Activated CD8-positive, alpha-beta memory T cell treated with anti-CD3 and anti-CD28 coated beads for 4 hours (primary cell): ENCODE data around the gene RARB.

ENCODE experiments used
- DNase-seq, 2 donors: peaks; one replicate each; pipeline ENCODE4 v3.0.0-alpha.2; 2020; ENCODE audit warnings: low read depth in 2 of 2

RARB gene

DNA sequence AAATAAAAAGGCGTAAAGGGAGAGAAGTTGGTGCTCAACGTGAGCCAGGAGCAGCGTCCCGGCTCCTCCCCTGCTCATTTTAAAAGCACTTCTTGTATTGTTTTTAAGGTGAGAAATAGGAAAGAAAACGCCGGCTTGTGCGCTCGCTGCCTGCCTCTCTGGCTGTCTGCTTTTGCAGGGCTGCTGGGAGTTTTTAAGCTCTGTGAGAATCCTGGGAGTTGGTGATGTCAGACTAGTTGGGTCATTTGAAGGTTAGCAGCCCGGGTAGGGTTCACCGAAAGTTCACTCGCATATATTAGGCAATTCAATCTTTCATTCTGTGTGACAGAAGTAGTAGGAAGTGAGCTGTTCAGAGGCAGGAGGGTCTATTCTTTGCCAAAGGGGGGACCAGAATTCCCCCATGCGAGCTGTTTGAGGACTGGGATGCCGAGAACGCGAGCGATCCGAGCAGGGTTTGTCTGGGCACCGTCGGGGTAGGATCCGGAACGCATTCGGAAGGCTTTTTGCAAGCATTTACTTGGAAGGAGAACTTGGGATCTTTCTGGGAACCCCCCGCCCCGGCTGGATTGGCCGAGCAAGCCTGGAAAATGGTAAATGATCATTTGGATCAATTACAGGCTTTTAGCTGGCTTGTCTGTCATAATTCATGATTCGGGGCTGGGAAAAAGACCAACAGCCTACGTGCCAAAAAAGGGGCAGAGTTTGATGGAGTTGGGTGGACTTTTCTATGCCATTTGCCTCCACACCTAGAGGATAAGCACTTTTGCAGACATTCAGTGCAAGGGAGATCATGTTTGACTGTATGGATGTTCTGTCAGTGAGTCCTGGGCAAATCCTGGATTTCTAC lies at the start of gene RARB:
TSS of gene RARB (plus strand) at position 322 of the 847 bp plus-strand sequence. CDS start at position 791, 469 bp downstream.
- no peak for DNase-seq

GRCh38 chr3:25378786-25379311 lies 49.2 kb upstream of the RARB start:
- DNase-seq, result no peak

DNA sequence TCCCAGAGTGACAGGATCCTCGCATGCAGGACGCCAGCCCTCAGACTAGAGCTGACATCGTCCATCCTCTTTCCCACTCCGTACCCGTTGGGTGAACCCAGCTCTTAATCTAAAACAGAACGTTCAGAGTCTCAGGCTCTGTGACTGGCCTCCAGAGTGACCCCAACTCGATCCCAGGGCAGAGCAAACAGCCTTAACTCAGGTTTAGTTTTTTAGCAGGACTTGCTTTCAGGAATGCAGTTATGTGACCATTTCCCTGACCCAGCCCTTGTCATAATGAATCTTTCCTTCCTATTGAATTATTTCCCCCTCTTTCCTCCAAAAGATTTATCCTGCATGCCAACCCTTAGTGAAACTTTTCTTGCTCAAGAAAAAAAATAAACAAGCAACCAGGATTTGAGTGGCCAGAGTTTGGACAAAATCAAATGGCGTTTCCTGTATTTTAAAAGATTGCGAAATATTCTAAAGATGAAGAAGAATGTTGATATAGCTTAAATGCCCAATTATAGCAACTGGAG lies 47.8 kb upstream of the RARB start:
- no peak for DNase-seq

DNA sequence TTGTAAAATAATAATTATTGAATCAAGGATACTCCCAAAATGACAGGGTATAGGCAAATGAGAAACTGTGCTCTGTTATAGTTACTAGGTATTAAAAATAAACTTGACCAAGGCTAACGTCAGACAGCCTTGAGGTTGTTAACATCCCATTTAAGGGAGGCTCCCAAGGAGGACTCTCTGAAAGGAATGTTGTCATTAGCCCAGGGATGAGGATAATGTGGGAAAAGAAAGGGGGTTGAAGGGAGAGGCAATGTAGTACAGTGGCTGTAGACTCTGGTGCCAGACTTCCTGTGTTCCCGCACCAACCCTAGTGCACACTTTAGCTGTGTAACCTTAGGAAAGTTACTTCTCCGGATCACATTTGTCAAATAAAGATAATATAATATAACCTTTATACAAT lies 47.0 kb upstream of the RARB start:
- DNase-seq, result no peak

DNA sequence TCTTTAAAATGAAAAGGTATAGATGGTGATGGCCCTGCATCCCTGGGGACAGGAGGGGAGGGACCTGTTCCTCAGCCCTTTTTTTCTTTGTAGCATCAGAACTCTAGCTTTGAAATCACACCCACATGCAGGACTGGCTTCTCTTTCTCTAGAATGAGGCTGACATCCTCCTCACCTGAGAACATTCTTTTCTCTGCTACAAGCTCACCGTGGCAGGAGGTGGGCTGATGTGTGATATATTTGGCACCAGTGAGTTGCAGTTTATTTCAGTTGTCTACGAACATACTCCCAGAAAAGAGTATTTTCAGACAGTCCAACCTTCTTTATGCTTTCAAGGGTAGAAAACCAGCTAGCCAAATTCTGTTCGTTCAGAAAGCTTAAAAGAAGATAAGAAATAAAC lies 43.6 kb upstream of the RARB start:
- DNase-seq, result no peak

DNA sequence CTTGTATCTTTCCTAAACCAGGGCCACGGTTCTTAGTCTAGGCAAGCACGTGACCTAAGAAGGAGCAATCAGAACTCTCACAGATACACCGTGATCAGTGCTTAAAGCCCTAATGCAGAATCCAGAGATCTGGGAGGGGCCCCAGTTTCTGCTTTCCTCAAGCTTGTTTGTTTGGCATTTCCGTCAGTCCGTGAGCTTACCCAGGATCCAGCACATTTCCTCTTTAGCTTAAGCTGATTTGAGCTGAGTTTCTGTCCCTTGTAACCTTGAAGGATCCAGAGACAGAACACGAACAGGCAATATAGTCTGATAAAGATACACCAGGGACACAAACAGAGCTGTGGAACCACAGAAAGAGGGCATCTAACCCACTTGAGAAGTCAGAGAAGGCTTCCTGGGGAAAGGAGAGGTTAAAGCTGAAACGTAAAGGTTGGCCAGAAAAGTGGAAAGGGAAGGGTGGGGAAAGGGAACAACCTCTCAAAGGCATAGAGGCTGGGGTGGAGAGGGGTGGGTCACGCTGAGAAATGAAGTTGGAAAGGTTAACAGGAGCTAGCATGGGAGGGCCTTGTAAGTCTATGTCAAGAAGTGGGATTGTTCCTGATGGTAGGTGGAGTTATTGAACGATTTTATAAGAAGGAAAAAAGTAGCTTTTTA lies 42.1 kb upstream of the RARB start:
- DNase-seq, result no peak

DNA sequence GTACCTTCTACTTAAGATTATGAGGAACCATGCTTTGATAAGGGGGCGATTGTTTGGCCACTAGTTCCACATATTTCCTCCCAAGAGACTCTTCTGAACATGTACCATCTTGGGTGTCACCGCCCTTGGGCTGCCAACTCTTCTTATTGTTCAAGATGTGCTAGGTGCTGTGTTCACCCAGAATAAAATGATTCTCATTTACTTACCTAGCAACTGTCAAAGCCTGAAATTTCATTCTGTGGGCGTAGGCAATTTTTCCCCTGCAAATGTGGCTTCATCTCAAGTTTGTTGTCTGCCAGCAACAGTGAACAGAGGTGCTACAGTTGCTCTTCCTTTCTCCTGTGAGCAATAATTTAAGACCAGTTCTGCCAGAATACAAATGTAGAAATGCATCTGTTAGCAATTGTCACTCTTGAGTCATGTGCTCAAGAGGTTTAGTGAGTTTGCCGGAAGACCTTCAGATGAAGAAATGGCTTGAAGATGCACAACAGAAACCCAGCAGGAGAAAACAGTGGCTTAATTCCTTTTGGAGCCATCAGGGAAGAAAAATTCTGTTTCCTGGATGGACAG lies 41.3 kb upstream of the RARB start:
- DNase-seq, result no peak

DNA sequence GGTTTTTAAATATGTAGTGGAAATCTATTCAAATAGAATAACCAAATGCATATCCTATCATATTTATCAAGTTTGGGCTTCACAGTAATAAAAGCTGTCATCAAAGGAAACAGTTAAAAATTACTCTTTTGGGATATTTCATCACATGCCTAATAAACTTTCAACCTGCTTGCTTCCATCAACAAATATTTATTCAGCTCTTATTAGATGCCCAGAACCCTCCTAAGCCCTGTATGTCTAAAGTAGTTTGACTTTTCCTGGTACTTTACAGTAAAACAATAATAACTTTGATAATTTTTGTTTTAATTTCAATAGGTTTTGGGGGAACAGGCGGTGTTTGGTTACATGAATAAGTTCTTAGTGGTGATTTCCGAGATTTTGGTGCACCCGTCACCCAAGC lies 37.5 kb upstream of the RARB start:
- no peak for DNase-seq

DNA sequence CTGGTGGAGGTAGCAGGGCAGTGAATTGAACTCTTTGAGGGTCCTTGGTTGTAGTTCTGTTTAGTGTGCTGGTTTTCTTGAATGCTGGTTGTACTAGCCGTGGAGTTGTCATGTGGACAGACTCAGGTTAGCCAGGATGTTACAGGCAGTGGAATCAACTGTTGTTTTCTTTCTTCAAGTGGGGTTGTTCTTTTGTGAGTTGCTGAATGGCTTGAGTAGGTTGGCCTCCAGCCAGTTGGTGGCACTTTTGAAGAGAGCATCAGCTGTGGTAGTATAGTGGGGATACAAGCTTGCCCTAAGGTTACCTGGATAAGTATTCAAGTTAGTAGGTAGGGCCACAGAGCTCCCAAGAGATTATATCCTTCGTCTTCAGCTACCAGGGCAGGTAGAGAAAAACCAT lies 31.8 kb upstream of the RARB start:
- no peak for DNase-seq

- DNase-seq, result no peak
Measured at GRCh38 chr3:25396686-25397085, 31.4 kb upstream of the RARB start.

DNA sequence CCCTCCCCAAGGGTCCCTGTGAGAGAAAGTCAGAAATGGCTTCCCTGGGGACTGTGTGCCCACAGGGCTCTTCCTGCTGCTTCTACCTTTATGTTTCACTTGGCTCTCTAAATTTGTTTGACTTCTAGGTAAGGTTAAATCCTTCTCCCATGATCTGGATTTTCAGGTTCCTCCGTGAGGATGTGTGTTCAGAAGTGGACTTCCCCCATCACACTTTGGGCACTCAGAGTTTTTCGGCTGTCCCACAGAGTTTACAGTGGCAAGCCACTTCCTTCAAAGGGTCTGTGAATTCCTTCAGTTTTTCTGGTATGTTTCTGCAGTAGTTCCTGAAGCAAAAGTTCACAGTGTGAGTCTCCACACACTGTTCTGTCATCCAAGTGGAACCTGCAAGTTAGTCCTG lies 30.9 kb upstream of the RARB start:
- DNase-seq, result no peak

DNA sequence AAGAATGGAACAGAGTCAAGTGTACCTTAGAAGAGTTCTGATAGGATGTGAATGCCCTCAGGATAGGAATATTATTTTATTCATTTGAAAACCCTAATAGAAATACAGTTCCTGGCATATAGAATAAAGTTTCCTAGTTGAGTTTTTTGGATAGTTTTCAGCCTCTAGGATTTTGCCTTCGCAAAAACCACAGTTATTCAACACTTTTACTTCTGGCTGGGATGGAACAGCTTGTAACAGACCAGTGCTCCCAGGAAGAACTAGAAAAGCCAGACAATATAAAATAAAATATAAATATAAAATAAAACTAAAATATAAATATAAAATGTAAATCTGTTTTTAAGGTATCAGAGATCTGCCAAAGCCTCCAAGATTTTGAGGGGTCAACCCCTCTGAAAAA lies 27.5 kb upstream of the RARB start:
- DNase-seq, result no peak

GRCh38 chr3:25403968-25404367 lies 24.1 kb upstream of the RARB start:
- no peak for DNase-seq

DNA sequence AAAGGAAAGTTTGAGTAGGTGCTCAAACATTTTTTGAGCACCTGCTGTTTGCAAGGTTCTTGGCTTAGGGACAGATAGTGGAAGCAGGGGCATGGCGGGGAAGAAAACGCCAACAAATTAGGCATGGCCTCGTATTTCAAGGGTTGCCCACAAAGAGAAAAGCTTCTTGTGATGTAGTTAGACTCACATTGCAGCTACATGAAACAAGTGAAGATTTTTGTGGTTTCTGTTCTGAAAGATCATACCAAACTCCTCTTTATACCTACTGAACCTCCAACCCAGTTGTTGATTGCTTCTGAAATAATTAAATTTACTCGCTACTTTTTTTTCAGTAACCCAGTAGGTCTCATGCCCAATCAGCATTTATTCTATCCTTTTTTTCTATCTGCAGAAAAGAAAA lies 23.5 kb upstream of the RARB start:
- DNase-seq, result no peak

DNA sequence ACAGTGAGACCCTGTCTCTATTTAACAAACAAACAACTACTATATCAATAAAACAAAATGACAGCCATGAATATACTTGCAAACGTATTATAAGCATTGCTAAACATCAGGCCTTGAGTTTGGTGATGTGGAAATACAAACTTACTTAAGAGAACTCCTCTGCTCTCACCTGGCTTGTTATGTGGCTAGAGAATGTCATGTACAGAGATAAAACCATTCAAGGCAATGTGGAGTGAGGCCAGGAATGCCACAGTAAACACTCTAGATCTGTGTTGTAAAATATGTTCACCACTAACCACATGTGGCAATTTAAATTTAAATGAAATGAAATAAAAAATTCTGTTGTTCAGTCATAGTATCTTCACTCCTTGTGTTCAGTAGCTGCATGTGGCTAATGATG lies 22.7 kb upstream of the RARB start:
- no peak for DNase-seq

- no peak for DNase-seq
Measured at GRCh38 chr3:25410703-25411102, 17.4 kb upstream of the RARB start.

DNA sequence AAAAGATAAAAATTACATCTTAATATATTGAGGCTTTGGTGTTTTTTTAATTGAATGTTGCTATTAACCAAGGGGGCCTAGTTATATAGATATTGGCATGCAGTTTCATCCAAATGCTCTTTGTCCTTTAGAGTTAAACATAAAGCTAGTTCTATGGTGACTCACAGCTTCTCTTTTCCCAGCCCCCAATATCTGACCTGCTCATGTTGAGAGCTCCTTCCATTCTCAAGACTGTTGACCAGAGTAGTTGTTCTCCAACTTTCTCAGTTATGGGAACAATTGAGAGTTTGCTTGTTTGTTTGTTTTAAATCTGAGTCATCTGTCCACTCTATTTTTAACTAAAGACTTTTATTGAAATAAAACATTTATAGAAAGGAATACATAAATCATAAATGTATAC lies 15.8 kb upstream of the RARB start:
- no peak for DNase-seq

DNA sequence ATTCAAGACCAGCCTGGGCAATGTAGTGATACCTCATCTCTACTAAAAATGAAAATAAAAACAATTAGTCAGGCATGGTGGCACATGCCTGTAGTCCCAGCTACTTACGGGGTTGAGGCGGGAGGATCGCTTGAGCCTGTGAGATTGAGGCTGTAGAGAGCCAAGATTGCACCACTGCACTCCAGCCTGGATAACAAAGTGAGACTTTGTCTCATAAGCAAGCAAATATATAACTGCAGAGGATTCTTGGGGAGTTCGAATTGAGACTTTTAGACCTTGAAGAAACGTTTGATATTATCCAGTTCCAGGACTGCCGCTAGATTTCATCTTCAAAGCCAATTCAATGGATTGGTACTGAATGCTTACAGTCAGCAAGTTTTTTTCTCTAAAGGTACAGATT lies 11.9 kb upstream of the RARB start:
- DNase-seq, result no peak

GRCh38 chr3:25418596-25418995 lies 9.5 kb upstream of the RARB start:
- no peak for DNase-seq

DNA sequence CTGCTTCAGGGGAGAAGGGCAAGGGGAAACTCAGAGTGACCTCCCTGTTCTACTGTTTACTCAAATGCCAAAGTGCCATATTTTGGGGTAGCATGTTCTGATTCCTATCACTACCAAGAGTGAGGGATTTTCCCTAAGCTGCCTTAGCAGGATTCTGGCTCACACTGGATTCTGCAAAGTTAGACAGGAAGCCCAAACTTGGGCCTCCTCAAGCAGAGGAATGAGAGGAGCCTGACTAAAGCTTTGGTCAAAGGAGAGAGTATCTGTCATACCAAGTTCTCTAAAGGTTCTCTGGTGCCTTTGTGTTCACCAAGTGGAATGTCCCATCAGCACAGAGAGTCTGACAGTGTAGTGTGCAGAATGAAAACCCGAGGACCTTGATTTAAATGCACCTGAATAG lies 8.8 kb upstream of the RARB start:
- DNase-seq, result no peak

GRCh38 chr3:25420147-25420546 lies 7.9 kb upstream of the RARB start:
- no peak for DNase-seq

- DNase-seq, result no peak
Measured at GRCh38 chr3:25420885-25421284, 7.2 kb upstream of the RARB start.

GRCh38 chr3:25421747-25422146 lies 6.3 kb upstream of the RARB start:
- no peak for DNase-seq
